Lung (tissue), 12 donors: ENCODE results near the gene PP2D1. TPM values are rescaled to one million over a fixed set of nuclear protein-coding genes. Genes with fewer than 3 reads are reported as not detected.
A peak's percentile ranks its signal among the peaks of the same experiment; 100 is the strongest.

Source experiments
- ATAC-seq: fragments of 200-7000 bp; cut with Tn5 transposase; one replicate; pipeline ENCODE4 v1.9.1; 2020; ENCODE audit warnings: moderate number of reproducible peaks; ENCODE audit not compliant: insufficient read depth, low FRiP score
- DNase-seq, 3 donors: peaks; one replicate each; pipeline ENCODE4 v3.0.0-alpha.2; 2013 to 2017
- H3K27ac ChIP-seq, 2 donors: one replicate each; pipeline ENCODE4 v1.5.1; 2013; ENCODE audit warnings: mild to moderate bottlenecking in 2 of 2, moderate library complexity in 2 of 2, control low read depth in 1 of 2, inconsistent platforms in 1 of 2, low read depth in 1 of 2, low read length in 1 of 2
- H3K27me3 ChIP-seq, 3 donors: one replicate each; pipeline ENCODE4 v1.5.1; 2013; ENCODE audit warnings: low read length in 2 of 3; ENCODE audit not compliant: control insufficient read depth in 3 of 3, insufficient read depth in 3 of 3
- H3K36me3 ChIP-seq, 4 donors: one replicate each; pipeline ENCODE4 v1.5.1; 2013; ENCODE audit warnings: low read length in 4 of 4, mild to moderate bottlenecking in 1 of 4, moderate library complexity in 1 of 4; ENCODE audit not compliant: control insufficient read depth in 4 of 4, insufficient read depth in 4 of 4
- H3K4me1 ChIP-seq, 5 donors: one replicate each; pipeline ENCODE4 v1.5.1; 2013; ENCODE audit warnings: low read length in 5 of 5, mild to moderate bottlenecking in 2 of 5, moderate library complexity in 1 of 5; ENCODE audit not compliant: control insufficient read depth in 5 of 5, insufficient read depth in 5 of 5
- H3K4me3 ChIP-seq: one replicate; pipeline ENCODE4 v1.5.1; 2013; ENCODE audit warnings: mild to moderate bottlenecking, control low read depth, moderate library complexity
- H3K9ac ChIP-seq, 2 donors: one replicate each; pipeline ENCODE4 v1.5.1; 2013; ENCODE audit warnings: low read length in 2 of 2, control low read depth in 1 of 2; ENCODE audit not compliant: insufficient read depth in 1 of 2
- H3K9me3 ChIP-seq, 4 donors: one replicate each; pipeline ENCODE4 v1.5.1; 2013; ENCODE audit warnings: low read length in 3 of 4, mild to moderate bottlenecking in 1 of 4, moderate library complexity in 1 of 4; ENCODE audit not compliant: control insufficient read depth in 4 of 4, insufficient read depth in 3 of 4
- CTCF ChIP-seq: IDR thresholded peaks from 2 replicates; pipeline ENCODE4 v1.5.1; 2012; ENCODE audit warnings: mild to moderate bottlenecking; ENCODE audit errors: control extremely low read depth, extremely low read depth
- WGBS, 2 donors: extraction: QIAGEN DNeasy Blood & Tissue Kit; methylation state at CpG; one replicate each; pipeline ENCODE4 v1.1.7; 2013; 5-methylcytosine and 5-hydroxymethylcytosine counted together
- polyA plus RNA-seq, 2 donors: library from polyadenylated mRNA; stranded (reverse); fragments of 200-250 nt; gene quantifications; one replicate each; pipeline ENCODE4 v1.2.1, GENCODE V29; 2013
- total RNA-seq, 2 donors: library from RNA; depleted of rRNA in 1 of 2; stranded (reverse); fragments of >200 nt in 1 of 2; gene quantifications; one replicate each; pipeline ENCODE4 v1.2.1, GENCODE V29; 2014 to 2021
- donor health status: control.
- donor health status: control.
- donor health status: Bipolar disorder and iron deficiency.
- donor health status: healthy.
- donor health status: DM: yes; HTN: yes; CAD: no.

Gene PP2D1
- total and polyA plus RNA-seq, 4 donors, result not detected

DNA sequence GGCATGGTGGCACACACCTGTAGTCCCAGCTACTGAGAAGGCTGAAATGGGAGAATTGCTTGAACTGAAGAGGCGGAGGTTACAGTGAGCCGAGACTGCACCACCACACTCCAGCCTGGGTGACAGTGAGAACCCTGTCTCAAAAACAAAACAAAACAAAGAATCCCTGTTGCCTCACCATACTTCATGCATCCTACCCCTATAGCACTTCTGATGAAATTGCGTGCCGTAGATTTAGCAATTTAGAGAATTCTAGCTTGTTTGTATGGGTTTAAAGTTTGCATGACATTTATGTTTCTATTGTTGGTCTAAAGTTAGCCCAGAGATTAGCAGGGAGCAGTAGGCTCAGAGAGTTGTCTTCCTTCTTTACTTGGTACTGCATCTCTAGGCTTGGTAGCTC is 57.4 kb downstream of the PP2D1 start:
- Histone ChIP-seq H3K27ac (no peak overlapping the region), H3K9me3 (no peaks in the 10 kb centered on the region), H3K9ac (no peak overlapping the region), H3K4me3 (no peak overlapping the region), H3K4me1 (peaks cover 0 to 9% (median 6%) of the 10 kb centered on the region in 5 donors), H3K27me3 (no peaks in the 10 kb centered on the region), H3K36me3 (peaks cover 4 to 16% (median 10%) of the 10 kb centered on the region in 4 donors)
- WGBS, 2 donors, result 96 to 97% methylated on average over 4 of the region's 4 CpGs
- DNase-seq (no peak), ATAC-seq (no peak)
- no peak for TF ChIP-seq CTCF

GRCh38 chr3:19950316-19950715 is 61.7 kb downstream of the PP2D1 start:
- Histone ChIP-seq H3K4me3 (no peak overlapping the region), H3K36me3 (peaks cover 0 to 13% (median 8%) of the 10 kb centered on the region in 4 donors), H3K4me1 (peaks cover 0 to 22% (median 2%) of the 10 kb centered on the region in 5 donors), H3K9ac (no peak overlapping the region), H3K9me3 (no peaks in the 10 kb centered on the region), H3K27ac (no peak overlapping the region), H3K27me3 (no peaks in the 10 kb centered on the region)
- ATAC-seq (no peak), DNase-seq (no peak)
- WGBS, 2 donors, result 87 to 93% methylated on average over 2 of the region's 2 CpGs
- TF ChIP-seq CTCF, result no peak

DNA sequence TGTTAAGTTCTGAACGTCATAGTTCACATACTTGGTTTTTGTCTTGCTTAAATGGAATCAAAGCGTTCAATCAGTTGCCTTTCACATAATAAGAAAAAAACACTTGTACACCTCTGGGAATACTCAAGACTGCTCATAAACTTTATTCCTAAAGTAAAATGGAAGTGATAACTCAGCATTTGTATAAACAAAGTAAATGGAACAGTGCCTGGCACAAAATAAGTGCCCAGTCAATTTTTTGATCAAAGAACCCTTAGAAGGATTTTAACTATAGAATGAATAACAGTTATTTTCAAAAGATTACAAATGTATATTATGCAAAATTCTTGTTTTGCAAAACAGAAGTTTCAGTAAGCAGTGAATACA is 63.9 kb downstream of the PP2D1 start:
- H3K27ac ChIP-seq, result peak overlapping the region; percentile 95 to 96
- peaks cover 0 to 22% (median 2%) of the 10 kb centered on the region in 5 donors for H3K4me1 ChIP-seq
- H3K27me3 ChIP-seq, result no peaks in the 10 kb centered on the region
- H3K9ac ChIP-seq, result peak overlapping the region; percentile 92 to 94
- ATAC-seq (no peak), DNase-seq (no peak)
- TF ChIP-seq CTCF, result no peak
- 2 to 5% methylated on average over 2 of the region's 2 CpGs for WGBS, 2 donors
- H3K4me3 ChIP-seq, result peak overlapping the region; percentile 88
- peaks cover 0 to 9% (median 2%) of the 10 kb centered on the region in 4 donors for H3K36me3 ChIP-seq
- H3K9me3 ChIP-seq, result no peaks in the 10 kb centered on the region

DNA sequence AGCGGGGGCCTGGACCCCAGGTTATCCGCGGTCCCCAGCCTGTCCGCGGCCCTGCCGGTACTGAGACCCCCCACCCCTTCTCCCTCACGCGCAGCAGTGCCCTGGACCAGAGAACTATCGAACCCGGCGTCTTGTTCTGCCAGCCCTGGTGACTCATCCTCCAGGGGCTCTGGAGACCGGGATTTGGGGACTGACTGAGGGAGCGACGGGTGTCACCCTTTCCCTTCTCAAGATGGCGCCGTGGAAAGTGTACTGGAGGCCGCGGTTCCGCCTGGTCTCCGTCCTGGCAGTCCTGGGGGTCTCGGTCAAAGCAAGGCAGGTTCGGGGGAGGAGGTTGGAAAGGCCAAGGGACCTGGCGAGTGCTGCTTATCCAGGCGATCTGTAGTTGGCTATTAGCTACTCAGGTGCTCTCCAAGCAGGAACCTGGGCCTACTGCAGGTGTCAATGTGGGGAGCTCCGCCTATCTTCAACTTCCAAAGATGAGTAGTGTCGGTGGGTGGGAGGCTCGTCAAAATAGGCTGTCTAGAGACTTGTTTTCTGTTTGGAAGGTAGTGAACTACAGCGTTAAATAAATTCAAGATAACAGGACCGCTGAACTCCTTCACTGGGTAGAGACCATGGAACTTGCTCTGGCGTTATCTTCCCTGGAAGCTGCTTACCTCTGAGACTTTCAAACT is 64.4 kb downstream of the PP2D1 start:
- Histone ChIP-seq H3K27ac (peak overlapping the region; percentile 95 to 96), H3K4me1 (peaks cover 0 to 22% (median 2%) of the 10 kb centered on the region in 5 donors)
- WGBS, 2 donors, result 0 to 1% methylated on average over 29 to 30 of the region's 30 CpGs

More for the DNA sequence above, 64.4 kb downstream of the PP2D1 start:
- Histone ChIP-seq H3K9ac (peak overlapping the region; percentile 92 to 94), H3K36me3 (peaks cover 0 to 9% (median 2%) of the 10 kb centered on the region in 4 donors), H3K4me3 (peak overlapping the region; percentile 88), H3K9me3 (no peaks in the 10 kb centered on the region), H3K27me3 (no peaks in the 10 kb centered on the region)
- ATAC-seq (peak; percentile 17), DNase-seq (peak; percentile 59 to 69 (median 64))
- TF ChIP-seq CTCF, result no peak
